Right lobe of liver (tissue), 4 donors: Measurements from ENCODE around the gene EXOC2.

Experiments used
- CTCF ChIP-seq, 4 donors: fragments of 200-600 bp in 3 of 4; fragments of 450-650 bp in 1 of 4; IDR thresholded peaks; one replicate each; pipeline versions ENCODE4 v1.5.1 to v1.8.0; 2016 to 2022; ENCODE audit warnings: antibody characterized with exemption in 4 of 4, mild to moderate bottlenecking in 2 of 4
- POLR2A ChIP-seq: fragments of 450-650 bp; IDR thresholded peaks from one replicate; pipeline ENCODE4 v1.6.1; 2017; ENCODE audit warnings: antibody characterized with exemption, mild to moderate bottlenecking
- donor health status: DM: no; HTN: no; CAD: no.
- donor health status: DM: no; HTN: no; CAD: no.
- donor health status: DM: no; HTN: yes; CAD: no.

- no peak for TF ChIP-seq CTCF (IDR thresholded peaks at IDR 0.05)
- TF ChIP-seq POLR2A = no peak
These were observed 129.1 kb downstream of the EXOC2 start for GRCh38 chr6:563863-564262.
